HG02885 (cell line): ENCODE data around the gene KRT31.
"Not testable (repeated sequence)": the region's sequence is repeated elsewhere in the genome, so short reads cannot be mapped to it uniquely, and the experiment has no call there.

ENCODE experiments used
- ATAC-seq: cut with Tn5 transposase; IDR thresholded peaks from one replicate; pipeline ENCODE4 v1.9.1; 2021; ENCODE audit warnings: mild to moderate bottlenecking; ENCODE audit not compliant: unreplicated experiment, poor library complexity

The KRT31 gene

GRCh38 chr17:41347869-41348760 lies 49.3 kb downstream of the KRT31 start:
- ATAC-seq = no peak

DNA sequence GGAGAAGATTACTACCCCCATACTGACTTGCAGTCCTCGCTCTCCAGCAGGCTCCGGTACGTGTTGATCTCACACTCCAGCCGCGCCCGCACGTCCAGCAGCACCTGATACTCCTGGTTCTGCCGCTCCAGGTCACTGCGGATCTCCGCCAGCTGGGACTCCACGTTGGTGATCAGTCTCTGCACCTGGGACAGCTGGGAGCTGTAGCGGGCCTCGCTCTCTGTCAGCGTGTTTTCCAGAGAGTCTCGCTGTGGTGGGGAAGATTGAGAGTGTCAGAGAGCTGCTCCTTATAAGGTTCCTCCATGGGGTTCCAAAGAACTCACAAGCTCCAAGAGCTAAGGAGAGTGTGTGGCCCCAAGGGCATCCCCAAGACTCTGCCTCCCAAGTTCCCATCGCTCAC lies 51.0 kb downstream of the KRT31 start:
- not testable (repeated sequence) for ATAC-seq

- ATAC-seq = no peak
Measured at GRCh38 chr17:41345992-41346391, 51.4 kb downstream of the KRT31 start.
